ENCODE measurements around the gene CHD2. TPM values are rescaled to one million over a fixed set of nuclear protein-coding genes. Genes with fewer than 3 reads are reported as not detected.
"Not testable (repeated sequence)": the region's sequence is repeated elsewhere in the genome, so short reads cannot be mapped to it uniquely, and the experiment has no call there.

The CHD2 gene
- total RNA-seq, 1 donor from 2014 or later, result 92.3 TPM

GRCh38 chr15:92906563-92907081, 6.5 kb downstream of the CHD2 start:
- peak; percentile 93 for DNase-seq (ENCODE audit: low read depth)

GRCh38 chr15:92907229-92907628, 7.1 kb downstream of the CHD2 start:
- peak; percentile 72 for DNase-seq (ENCODE audit: low read depth)

GRCh38 chr15:92907896-92908712, 8.0 kb downstream of the CHD2 start:
- peak; percentile 91 for DNase-seq (ENCODE audit: low read depth)

- no peak for DNase-seq (ENCODE audit: low read depth)
Observed at GRCh38 chr15:92908713-92909057, 8.6 kb downstream of the CHD2 start.

GRCh38 chr15:92909136-92909781, 9.1 kb downstream of the CHD2 start:
- DNase-seq (ENCODE audit: low read depth), result peak; percentile 93

GRCh38 chr15:92910451-92910850, 10.3 kb downstream of the CHD2 start:
- DNase-seq (ENCODE audit: low read depth), result no peak

GRCh38 chr15:92914103-92914499, 14.0 kb downstream of the CHD2 start:
- DNase-seq (ENCODE audit: low read depth), result no peak

- peak; percentile 81 for DNase-seq (ENCODE audit: low read depth)
Observed at GRCh38 chr15:92914768-92915221, 14.7 kb downstream of the CHD2 start.

GRCh38 chr15:92915766-92916435, 15.8 kb downstream of the CHD2 start:
- peak; percentile 75 for DNase-seq (ENCODE audit: low read depth)

- peak; percentile 91 for DNase-seq (ENCODE audit: low read depth)
Observed at GRCh38 chr15:92917598-92918407, 17.7 kb downstream of the CHD2 start.

GRCh38 chr15:92918881-92919280, 18.8 kb downstream of the CHD2 start:
- DNase-seq (ENCODE audit: low read depth), result not testable (repeated sequence)

GRCh38 chr15:92920595-92921161, 20.6 kb downstream of the CHD2 start:
- no peak for DNase-seq (ENCODE audit: low read depth)

- peak; percentile 99 for DNase-seq (ENCODE audit: low read depth)
Observed at GRCh38 chr15:92921215-92922131, 21.3 kb downstream of the CHD2 start.

GRCh38 chr15:92922418-92923002, 22.4 kb downstream of the CHD2 start:
- no peak for DNase-seq (ENCODE audit: low read depth)

- no peak for DNase-seq (ENCODE audit: low read depth)
Observed at GRCh38 chr15:92924216-92924615, 24.1 kb downstream of the CHD2 start.

GRCh38 chr15:92925454-92925853, 25.3 kb downstream of the CHD2 start:
- no peak for DNase-seq (ENCODE audit: low read depth)

- peak; percentile 47 for DNase-seq (ENCODE audit: low read depth)
Observed at GRCh38 chr15:92928225-92928750, 28.2 kb downstream of the CHD2 start.

- DNase-seq (ENCODE audit: low read depth), result no peak
Observed at GRCh38 chr15:92929002-92929401, 28.9 kb downstream of the CHD2 start.

- peak; percentile 92 for DNase-seq (ENCODE audit: low read depth)
Observed at GRCh38 chr15:92930054-92930621, 30.0 kb downstream of the CHD2 start.
